ENCODE results near the gene SCG2.

- TF ChIP-seq CTCF (IDR thresholded peaks at IDR 0.05; ENCODE audit: low read length) (no peak), EZH2 (optimal IDR thresholded peaks at IDR 0.05; ENCODE audit: low read depth, low read length) (no peak)
These were observed 6.0 kb downstream of the SCG2 start for GRCh38 chr2:223596208-223596607.

All from MM.1S (cell line).